NT2/D1 (cell line): ENCODE results near the gene PCP2.

ENCODE experiments used
- DNase-seq: peaks from one replicate; pipeline ENCODE4 v3.0.0-alpha.2; 2011; ENCODE audit warnings: low read depth, low spot score
- H3K27me3 ChIP-seq: 2 replicates; pipeline ENCODE4 v1.6.0; 2011; ENCODE audit warnings: mild to moderate bottlenecking; ENCODE audit not compliant: insufficient read length, insufficient read depth
- H3K36me3 ChIP-seq: 2 replicates; pipeline ENCODE4 v1.6.1; 2011; ENCODE audit warnings: mild to moderate bottlenecking, low read length, mixed read lengths; ENCODE audit not compliant: insufficient read depth, insufficient read length
- H3K4me1 ChIP-seq: 2 replicates; pipeline ENCODE4 v1.5.1; 2011; ENCODE audit not compliant: insufficient read depth, insufficient read length
- H3K4me3 ChIP-seq: 2 replicates; pipeline ENCODE4 v1.5.1; 2011; ENCODE audit warnings: low read depth; ENCODE audit not compliant: insufficient read length
- H3K9ac ChIP-seq: 2 replicates; pipeline ENCODE4 v1.6.0; 2011; ENCODE audit warnings: low read depth; ENCODE audit not compliant: insufficient read length
- H3K9me3 ChIP-seq: 2 replicates; pipeline ENCODE4 v1.5.1; 2011; ENCODE audit warnings: mild to moderate bottlenecking, low read length; ENCODE audit not compliant: insufficient read depth
- SUZ12 ChIP-seq: IDR thresholded peaks from 2 replicates; pipeline ENCODE4 v1.6.1; 2011; ENCODE audit not compliant: insufficient read length, insufficient read depth; ENCODE audit errors: extremely low read depth
- YY1 ChIP-seq: IDR thresholded peaks from 2 replicates; pipeline ENCODE4 v1.6.1; 2011; ENCODE audit not compliant: insufficient read length, insufficient read depth
- ZNF274 ChIP-seq: IDR thresholded peaks from 2 replicates; pipeline ENCODE4 v1.6.1; 2011; ENCODE audit warnings: mild to moderate bottlenecking, low read depth, low read length

Gene PCP2

GRCh38 chr19:7625763-7626372 lies 7.7 kb downstream of the PCP2 start:
- DNase-seq, result no peak
- Histone ChIP-seq H3K4me1 (peaks cover 6% of the 10 kb centered on the region), H3K9ac (no peak overlapping the region), H3K4me3 (no peak overlapping the region), H3K9me3 (no peaks in the 10 kb centered on the region), H3K36me3 (peaks cover 77% of the 10 kb centered on the region), H3K27me3 (no peaks in the 10 kb centered on the region)
- TF ChIP-seq SUZ12 (no peak), ZNF274 (no peak), YY1 (no peak)

DNA sequence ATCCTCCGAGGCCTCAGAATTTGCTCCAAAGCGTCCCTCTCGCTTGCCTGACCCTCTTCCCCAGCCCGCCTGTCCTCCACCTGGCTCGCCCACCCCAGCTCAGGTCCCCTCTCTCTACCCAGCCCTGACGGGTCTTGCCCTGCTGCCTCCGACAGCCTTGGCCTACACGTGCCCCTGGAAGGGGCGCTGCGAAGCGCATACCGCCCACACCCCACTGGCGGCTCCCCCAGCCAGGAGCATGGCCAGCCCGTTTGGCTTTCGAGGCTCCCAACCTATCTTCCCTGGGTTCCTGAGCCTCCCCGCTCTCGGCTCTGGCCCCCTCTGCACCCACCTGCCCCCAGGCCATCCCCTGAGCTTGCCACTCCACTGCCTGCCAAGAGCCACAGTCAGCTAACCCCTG lies 8.7 kb downstream of the PCP2 start:
- peaks cover 84% of the 10 kb centered on the region for H3K36me3 ChIP-seq
- H3K27me3 ChIP-seq, result no peaks in the 10 kb centered on the region
- TF ChIP-seq SUZ12 (no peak), YY1 (no peak), ZNF274 (no peak)
- H3K9ac ChIP-seq, result no peak overlapping the region
- DNase-seq, result no peak
- H3K4me1 ChIP-seq, result peaks cover 3% of the 10 kb centered on the region
- H3K9me3 ChIP-seq, result no peaks in the 10 kb centered on the region
- H3K4me3 ChIP-seq, result no peak overlapping the region

GRCh38 chr19:7623725-7624603 lies 9.6 kb downstream of the PCP2 start:
- Histone ChIP-seq H3K27me3 (no peaks in the 10 kb centered on the region), H3K9me3 (no peaks in the 10 kb centered on the region), H3K4me3 (no peak overlapping the region), H3K36me3 (peaks cover 91% of the 10 kb centered on the region), H3K9ac (no peak overlapping the region), H3K4me1 (peaks cover 3% of the 10 kb centered on the region)
- TF ChIP-seq YY1, result no peak
- no peak for TF ChIP-seq SUZ12
- no peak for DNase-seq

GRCh38 chr19:7622933-7623685 lies 10.4 kb downstream of the PCP2 start:
- no peaks in the 10 kb centered on the region for H3K4me1 ChIP-seq
- H3K4me3 ChIP-seq, result no peak overlapping the region
- H3K36me3 ChIP-seq, result peaks cover 96% of the 10 kb centered on the region
- no peak overlapping the region for H3K9ac ChIP-seq
- no peaks in the 10 kb centered on the region for H3K9me3 ChIP-seq
- TF ChIP-seq ZNF274 (no peak), YY1 (no peak), SUZ12 (no peak)
- no peak for DNase-seq
- H3K27me3 ChIP-seq, result no peaks in the 10 kb centered on the region

DNA sequence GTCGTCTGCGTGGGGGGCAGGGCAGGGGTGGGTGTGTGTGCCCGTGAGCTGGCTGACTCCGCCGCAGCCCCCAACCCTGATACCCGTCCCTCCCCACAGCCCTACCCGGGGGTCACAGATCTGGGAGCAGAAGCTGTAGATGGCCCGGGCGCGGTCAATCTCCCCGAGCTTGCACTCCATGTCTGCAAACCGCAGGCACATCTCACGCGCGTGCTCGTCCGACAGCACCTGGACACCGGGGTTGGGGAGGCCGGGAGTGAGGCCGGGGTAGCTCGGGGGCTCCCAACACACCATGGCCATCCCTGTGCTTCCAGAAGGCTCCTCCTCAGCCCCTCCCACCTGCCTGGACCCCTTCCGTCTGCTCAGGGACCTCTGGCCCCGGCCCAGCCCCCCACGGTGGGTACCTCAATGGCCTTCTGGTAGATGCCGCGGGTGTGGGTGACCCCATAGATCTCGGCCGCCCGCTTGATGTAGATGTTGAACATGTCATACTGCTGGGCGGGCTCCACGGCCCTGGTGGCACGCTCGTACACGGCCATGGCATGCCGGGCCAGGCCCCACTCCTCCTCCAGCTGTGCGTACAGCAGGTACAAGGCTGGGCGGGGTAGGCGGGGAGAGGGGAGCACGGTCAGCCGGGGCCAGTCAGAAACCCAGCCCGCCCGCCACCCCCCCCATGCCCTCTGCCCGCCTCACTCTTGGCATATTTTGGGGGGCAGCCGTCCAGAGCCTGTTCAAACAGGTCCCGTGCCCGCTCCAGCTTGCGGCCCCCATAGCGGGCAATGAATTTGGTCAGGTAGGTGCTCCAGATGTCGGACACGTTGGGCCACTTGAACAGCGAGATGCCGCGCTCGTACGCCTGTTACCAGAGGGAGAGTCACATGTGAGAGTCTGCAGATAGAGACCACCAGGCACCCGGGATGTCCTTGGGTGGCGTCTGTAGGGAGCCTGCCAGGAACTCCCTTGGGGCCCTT lies 12.8 kb downstream of the PCP2 start:
- H3K9ac ChIP-seq, result no peak overlapping the region
- peaks cover 92% of the 10 kb centered on the region for H3K36me3 ChIP-seq
- no peak for DNase-seq
- no peak for TF ChIP-seq ZNF274
- H3K4me1 ChIP-seq, result no peaks in the 10 kb centered on the region
- H3K4me3 ChIP-seq, result no peak overlapping the region
- no peaks in the 10 kb centered on the region for H3K9me3 ChIP-seq
- no peaks in the 10 kb centered on the region for H3K27me3 ChIP-seq

DNA sequence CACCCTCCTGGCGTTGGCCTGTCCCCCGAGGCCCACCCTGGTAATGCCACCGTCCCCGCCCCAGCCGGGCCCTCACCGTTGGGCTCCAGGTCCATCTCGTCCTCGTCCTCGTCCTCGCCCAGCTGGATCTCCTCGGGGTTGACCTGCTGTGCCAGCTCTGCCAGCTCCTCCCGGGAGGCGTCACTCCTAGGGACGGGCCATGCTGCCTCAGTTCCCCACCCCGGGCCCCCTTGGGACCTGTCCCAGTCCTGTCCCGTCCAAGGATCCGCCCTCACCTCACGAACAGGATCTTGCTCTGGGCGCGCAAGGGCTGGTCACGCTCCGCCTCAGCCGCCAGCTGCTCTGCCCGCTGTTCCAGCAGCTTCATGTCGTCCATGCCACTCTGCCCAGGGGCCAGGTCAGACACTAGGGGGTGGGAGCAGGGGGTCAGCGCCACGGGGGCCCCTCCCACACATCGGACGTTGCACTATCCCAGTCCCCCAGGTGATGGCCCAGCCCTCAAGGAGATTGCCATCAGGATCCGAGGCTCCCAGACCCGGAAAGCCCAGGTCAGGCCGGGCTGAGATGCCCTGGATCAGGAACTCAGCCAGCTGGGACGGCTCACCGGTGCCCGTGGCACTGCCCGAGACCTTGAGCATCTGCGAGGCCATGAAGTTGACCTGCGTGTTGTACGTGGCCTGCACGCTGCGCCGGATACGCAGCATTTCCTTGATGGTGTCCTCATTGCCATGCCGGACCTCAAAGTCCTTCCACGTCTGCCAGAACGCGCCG lies 13.7 kb downstream of the PCP2 start:
- Histone ChIP-seq H3K27me3 (no peaks in the 10 kb centered on the region), H3K4me3 (no peak overlapping the region), H3K36me3 (peaks cover 85% of the 10 kb centered on the region), H3K9me3 (no peaks in the 10 kb centered on the region), H3K4me1 (no peaks in the 10 kb centered on the region), H3K9ac (no peak overlapping the region)
- no peak for DNase-seq
- TF ChIP-seq ZNF274 (no peak), YY1 (no peak), SUZ12 (no peak)
